CMK (cell line): Measurements from ENCODE around the gene CCR5AS.
"Not testable (repeated sequence)": the region's sequence is repeated elsewhere in the genome, so short reads cannot be mapped to it uniquely, and the experiment has no call there.

ENCODE experiments used
- DNase-seq: peaks from one replicate; pipeline ENCODE4 v3.0.0-alpha.2; 2010; ENCODE audit warnings: low read depth

CCR5AS gene

DNA sequence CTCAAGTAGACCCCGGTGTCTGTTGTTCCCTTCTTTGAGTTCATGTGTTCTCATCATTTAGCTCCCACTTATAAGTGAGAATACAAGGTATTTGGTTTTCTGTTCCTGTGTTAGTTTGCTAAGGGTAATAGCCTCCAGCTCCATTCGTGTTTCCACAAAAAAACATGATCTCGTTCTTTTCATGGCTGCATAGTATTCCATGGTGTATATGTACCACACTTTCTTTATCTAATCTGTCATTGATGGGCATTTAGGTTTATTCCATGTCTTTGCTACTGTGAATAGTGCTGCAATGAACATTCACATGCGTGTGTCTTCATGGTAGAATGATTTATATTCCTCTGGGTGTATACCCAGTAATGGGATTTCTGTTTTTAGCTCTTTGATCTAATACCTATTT, 4.0 kb downstream of the CCR5AS start:
- DNase-seq, result not testable (repeated sequence)

DNA sequence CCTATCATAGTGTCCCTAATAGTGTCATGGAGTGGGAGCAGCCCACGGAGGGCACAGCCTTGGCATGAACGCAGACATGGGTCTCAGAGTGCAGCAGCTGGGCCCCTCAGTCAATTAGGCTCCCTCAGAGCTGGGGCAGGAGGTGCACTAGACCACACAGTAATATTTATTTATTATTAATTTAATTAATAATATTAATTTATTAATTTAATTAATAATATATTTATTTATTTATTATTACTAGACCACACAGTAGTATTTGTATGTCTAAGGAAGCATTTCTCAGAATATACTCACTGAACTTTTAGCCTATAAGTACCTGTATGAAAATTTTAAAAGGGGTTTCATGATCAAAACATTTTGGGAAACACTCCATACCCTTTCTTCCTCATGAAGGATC, 5.3 kb downstream of the CCR5AS start:
- no peak for DNase-seq

DNA sequence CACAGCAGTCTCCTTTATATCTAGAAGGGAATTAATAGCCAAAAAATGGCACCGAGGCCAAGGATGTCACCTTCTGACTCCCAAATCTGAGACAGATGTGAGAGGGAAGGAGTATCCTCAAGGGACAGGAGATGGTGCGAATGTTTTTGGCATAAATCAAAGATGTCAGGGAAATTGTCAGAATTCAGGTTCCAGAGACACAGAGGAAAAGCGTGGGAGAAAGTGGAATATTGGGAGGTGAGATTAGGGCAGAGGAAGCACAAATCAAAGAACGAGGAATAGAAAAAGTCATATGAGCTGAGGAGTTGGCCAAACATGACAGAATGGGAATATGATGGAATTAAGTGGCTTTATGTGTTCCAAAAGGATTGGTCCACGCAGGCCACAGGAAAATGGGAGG, 6.0 kb downstream of the CCR5AS start:
- DNase-seq, result no peak

DNA sequence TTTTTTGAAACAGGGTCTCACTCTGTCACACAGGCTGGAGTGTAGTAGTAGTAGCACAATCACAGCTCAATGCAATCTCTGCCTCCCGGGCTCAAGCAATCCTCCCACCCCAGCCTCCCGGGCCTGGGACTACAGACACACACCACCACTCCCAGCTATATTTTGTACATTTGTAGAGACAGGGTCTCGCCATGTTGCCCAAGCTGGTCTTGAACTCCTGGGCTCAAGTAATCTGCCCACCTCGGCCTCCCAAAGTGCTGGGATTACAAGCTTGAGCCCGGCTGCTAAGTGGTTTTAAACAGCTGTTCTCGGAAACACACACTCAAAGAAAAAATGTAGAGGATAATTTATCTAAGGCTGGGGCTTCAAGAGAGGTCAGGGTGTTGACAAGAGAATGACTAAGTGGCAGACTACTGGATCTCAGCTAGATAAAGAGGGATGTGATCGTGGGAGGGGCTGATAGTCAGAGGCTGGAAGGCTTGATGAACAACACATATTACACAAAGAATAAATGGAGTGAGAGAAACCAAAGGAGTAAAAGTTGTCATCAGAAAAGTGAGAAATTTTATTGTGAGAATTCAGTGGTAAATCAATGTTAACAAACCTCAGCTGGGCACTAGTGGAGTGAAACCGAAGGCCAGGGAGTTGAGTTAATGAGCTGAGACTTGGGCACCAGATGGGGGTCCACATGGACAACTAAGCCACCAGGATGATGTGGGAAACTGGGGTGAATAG, 6.7 kb downstream of the CCR5AS start:
- DNase-seq, result no peak

DNA sequence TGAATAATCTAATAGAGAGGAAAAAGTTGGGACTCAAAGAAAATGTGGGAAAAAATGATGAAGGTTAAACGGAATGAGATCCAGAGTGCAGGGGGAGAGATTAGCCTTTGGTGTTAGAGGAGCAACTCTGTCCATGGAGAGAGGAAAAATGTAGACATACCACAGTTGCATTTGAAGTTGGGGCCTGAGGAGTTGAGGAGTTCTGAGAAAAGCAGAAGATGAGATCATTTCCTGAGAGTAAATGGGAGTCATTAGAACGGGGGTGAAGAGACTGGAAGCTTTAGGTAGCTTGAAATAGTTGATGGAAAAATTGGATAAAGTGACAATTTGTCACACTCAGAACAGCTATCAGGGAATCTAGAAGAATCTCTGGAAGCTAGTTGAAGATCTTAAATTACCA, 7.3 kb downstream of the CCR5AS start:
- no peak for DNase-seq

DNA sequence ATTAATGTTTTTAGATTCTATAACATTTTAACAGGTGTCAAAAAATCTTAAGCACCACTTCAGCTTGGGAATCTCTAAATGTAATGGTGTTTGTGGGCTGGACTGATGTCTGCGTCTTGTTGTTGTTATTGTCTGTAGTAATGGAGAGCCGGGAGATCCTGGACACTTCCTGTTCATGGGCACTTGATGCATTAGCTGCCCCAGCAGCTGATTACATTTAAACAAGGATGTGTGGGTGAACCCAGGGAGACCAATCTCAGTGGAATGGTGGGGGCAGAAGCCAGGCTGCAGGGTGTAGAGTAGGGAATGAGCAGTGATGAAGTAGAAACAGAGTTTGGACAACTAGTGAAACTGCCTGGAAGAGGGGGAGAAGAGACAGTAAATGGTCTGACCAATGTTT, 7.8 kb downstream of the CCR5AS start:
- no peak for DNase-seq

DNA sequence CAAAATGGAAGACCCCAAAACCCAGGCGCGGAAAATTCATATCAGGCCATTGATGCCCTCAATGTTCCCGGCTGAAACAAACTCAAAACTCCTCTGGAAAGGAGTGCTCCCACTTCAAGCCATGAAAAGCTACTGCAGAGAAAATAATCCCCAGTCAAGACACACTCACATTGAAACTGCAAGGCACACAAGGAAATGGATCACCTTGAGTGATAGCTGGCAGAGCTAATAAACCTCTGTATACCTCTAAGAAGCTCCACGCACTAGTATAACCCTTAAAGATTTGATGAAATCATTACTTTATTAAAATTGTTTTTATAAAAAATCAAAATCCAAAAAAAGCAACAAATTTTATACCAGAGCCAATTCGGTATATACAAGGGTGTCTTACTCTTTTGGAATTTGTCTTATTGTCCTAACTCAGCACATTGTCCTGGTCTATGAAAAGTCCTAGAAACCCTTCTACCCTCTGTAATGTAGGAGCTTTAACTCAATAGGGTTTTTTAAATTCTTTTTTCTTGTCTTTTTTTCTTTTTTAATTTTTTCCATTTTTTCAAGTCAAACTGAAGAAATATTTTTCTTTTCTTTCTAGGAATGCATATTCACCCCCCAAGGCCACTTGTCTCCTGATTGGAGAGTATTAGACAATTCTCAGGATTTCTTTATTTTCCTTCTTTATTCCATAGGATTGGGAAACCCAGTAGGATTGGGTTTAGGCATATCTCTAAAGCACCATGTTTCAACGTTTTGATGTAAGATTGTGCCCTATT, 8.5 kb downstream of the CCR5AS start:
- DNase-seq, result no peak

DNA sequence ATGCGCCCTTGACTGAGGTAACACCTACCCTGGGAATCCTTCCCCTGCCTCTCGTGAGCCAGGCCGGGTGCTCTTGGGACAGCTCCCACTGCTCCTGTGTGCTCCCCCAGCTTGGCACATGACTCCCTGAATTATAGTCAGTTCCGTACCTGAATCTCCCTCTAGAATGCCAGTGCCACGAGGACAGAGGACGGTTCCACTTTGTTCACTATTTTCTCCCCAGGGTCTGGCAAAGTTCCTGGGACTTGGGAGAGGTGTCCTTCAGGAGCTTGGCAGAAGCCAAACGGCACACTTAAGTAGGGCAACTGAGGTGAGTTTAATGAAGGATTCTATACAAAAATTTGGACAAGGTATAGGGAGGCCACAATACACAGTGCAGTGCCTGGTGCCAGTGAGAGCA, 9.8 kb downstream of the CCR5AS start:
- no peak for DNase-seq

DNA sequence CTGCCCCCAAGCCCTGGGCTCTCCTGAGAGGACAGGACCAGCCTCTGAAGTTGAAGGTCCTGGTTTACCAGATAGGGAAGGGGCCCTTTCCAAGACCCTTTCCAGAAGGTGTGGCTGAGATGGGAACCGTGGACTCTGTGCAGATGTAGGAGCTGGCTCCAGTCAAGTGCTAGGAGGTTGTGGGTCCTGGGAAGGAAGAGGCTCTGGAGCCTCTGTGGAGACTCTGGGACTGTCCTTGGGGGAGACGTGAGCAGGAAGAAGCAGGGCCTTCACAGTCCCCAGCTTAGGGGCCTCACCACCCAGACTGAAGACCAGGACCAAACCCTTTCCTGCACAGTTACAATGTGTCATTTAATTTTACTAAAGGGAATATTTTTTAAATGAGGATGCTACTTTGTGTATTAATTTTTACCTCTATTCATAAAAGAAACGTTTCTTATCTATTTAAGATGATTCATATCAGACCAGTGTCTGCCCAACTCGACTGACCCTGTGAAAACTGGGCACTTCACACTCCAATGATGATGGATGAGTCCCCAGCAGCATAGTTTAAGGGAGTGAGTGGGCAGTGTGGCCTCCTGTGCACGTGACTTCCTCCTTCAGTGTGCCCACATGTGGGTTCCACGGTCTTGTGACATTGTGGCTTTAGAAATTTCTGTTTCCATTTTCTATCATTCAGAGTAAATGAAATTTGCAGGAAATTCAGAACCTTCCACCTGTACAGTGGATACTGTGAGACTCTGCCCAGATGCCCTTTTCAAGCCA, 10.9 kb downstream of the CCR5AS start:
- no peak for DNase-seq

DNA sequence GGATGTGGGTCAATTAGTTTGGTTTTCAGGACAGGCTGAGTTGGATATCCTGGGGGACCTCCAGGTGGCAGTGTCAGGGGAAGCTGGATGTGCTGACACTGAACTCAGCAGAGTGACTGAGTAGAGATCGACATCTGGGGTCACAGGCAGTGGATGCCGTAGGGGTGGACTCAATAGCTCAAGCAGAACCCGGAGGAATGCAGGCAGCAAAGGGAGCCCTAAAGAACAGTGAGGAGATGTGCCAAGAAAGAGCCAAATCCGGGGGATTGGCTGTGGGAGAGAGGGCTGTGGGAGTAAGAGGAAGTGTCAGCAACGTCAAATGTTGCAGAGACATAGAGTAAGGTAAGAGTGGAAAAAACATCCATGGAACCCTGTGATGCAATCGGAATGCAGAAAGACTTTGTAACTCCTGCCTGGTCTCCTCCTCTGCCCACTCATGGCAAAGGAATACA, 11.6 kb downstream of the CCR5AS start:
- DNase-seq, result no peak

DNA sequence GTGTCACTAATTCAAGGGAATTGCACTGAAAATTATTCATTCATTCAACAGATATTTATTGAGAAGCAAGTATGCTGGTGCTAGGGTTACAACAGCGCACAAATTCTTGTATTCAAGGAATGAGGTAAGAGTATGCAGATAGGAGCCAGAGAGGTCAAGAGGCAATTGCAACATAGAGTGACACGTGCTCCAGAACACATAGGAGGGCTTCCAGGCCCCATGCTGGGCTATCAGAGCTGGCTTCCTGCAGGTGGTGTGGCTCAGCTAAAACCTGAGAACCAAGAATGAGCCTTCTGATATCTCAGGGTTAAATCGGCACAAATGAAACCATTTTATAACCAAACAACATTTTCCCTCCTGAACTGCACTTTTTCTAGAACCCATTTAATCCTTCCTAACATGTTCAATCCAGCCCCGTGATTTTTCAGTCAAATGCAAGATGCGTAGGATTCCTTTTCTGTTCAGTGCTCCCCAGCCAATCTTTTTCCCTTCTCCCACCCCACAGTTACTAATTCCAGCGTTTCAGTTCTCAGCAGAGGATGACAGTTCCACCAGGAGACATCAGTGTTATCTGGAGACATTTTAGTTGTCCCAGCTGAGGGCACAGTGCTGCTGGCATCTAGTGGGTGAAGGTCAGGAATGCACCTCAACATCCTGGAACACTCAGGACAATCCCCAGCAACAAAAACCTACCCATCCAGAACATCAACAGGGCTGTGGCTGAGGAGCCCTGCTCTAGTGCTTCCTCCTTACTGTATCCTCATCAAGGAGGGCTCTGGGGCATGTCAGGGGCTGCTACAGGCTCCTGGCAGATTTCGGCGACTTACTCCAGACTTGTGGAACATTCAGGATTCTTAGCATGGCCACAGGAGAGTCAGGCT, 13.1 kb downstream of the CCR5AS start:
- DNase-seq, result no peak

DNA sequence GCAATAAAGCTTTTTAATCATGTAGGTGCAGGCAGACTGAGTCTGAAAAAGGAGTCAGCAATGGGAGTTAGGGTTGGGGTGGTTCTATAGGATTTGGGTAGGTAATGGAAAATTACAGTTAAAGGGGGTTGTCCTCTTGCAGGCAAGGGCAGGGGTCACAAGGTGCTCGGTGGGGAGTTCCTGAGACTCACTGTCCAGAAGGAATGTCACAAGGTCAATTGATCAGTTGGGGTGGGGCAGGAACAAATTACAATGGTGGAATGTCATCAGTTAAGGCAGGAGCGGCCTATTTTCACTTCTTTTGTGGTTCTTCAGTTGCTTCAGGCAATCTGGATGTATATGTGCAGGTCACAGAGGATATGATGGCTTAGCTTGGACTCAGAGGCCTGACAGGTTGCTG, 13.9 kb downstream of the CCR5AS start:
- DNase-seq, result no peak

DNA sequence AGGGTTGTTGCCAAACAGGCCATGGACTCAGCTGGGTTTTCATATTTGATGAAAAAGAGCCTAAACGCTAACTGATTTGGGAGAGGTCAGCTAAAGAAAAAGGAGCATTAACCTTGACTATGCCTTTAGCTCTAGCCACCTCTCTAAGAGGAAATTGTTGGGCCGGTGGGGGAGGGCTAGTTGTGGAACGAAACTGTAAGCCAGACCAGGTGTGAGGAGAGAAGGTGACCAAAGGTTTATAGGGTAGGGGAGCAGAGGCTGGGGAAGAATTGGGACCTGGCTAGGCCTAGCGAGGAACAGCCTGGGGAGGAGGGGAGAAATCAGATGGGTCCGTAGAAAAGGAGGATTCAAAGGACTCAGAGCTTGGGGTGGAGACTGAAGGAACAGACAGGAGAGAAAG, 15.3 kb downstream of the CCR5AS start:
- DNase-seq, result not testable (repeated sequence)

DNA sequence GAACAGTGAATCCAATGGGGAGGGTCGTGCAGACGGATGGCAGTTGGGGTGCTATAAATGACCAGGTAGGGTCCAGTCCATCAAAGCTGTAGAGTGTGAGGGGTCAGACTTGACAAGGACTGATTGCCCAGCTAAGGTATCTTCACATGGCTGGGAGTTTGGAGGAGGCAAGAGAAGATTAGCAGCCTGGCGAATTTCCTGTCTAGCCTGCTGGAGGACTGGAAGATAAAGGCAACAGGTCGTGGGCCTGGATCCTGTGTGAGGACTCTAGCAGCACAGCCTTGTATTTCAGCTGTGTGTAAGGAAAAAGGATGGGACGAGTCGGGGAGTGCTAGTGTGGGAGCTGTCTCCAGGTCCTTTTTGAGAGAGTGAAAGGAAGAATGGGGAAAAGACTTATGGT, 17.6 kb downstream of the CCR5AS start:
- no peak for DNase-seq

DNA sequence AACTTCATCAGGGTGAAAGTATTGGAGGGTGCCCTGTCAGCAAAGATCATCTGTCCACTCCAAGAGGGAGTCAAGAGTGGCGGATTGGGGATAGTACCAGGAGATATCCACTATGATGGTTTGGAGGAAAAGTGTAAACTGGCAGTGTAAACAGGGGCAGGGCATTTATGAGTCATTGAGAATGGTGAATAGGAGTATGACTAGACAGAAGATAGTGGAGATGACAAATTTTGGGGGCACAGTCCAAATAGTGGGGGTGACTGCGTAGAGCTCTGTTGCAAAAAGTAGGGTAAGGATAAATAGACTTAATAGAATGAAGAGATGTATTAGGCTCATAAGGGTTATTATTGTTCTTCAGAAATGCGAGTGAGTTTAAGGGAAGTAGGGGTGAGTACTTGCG, 18.0 kb downstream of the CCR5AS start:
- not testable (repeated sequence) for DNase-seq

DNA sequence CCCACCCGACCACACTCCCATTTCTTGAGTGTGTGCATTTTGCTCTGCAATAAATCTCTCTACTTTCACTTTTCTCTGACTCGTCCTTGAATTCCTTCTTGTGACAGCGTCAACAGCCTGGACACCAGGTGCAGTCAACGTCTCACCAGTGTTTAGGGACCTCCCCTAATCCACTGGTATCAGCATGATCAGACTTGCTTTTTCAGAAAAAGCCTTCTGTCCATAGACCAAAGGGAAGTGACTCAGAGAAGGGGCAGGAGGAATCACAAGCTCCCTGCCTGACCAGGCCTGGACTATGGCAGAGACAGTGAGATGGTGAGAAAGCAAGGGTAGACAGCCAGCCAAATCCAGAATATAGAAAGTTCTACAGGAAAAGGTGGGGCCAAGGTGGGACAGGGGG, 20.7 kb downstream of the CCR5AS start:
- DNase-seq, result no peak

DNA sequence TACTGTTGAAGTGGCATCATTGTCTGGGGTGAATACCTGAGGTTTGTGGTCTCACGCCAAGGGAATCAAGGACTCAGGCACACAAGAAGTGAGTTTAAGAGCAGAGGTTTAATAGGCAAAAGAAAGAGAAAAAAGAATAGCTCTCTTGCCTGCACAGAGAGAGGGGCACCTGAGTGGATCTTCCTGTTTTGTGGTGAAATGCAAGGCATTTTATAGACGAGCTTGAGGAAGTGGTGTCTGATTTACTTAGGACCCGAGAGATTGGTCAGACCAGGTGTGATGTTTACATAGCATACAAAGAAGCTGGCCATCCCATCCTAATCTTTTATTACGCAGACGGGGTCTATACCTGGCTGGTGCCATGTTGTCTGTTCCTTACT, 22.9 kb downstream of the CCR5AS start:
- no peak for DNase-seq

DNA sequence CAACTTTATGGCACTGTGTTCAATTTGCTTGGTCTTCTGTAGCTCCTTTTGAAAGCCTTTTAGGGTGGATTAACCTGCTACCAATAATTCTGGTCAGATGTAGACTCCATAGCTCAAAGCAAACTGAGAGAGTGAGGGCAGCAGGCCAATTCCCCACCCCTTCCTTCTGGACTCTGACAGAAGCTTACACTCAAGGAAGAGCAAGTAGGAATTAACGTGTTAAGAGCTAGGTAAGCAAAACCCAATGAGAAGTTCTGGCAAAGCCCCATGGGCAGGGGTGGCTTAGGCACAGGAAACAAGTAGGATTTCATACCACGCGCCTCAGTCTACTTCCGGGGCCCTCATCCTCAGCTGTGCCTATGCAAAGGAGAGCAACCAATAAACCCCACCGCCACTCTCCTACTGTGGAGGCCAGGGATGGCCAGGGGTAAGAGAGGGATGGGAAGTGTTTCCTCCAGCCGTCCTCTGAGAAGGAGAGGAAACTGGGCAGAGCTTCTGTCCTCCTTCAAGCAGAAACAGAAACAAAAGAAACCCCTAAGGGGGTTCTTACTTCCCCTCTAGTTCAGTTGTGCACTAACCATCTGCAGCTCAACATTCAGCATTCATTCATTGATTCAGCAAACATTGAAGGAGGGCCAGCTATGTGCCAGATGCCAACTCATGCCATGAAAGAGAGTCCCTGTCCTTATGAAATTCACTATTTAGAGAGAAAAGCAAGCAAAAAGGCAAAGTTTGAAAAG, 23.5 kb downstream of the CCR5AS start:
- no peak for DNase-seq

DNA sequence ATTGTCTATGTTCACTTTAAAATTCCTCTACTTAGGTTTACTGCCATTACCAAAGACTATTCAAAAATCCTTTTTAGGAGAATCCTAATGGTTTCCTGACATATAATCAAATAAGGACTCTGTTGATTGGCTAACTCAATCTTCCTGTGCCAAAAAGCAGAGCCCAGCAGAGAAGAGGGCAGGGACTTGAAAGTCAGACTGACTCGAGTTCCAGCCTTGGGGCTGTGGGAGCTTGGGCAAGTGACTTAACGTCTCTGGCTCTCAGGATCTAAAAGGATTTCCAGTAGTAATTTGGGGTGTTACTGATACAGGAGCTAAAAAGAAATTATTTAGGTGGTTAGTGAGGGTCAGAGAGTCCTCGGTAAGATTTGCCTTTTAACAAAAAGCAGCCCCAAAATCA, 25.2 kb downstream of the CCR5AS start:
- no peak for DNase-seq

DNA sequence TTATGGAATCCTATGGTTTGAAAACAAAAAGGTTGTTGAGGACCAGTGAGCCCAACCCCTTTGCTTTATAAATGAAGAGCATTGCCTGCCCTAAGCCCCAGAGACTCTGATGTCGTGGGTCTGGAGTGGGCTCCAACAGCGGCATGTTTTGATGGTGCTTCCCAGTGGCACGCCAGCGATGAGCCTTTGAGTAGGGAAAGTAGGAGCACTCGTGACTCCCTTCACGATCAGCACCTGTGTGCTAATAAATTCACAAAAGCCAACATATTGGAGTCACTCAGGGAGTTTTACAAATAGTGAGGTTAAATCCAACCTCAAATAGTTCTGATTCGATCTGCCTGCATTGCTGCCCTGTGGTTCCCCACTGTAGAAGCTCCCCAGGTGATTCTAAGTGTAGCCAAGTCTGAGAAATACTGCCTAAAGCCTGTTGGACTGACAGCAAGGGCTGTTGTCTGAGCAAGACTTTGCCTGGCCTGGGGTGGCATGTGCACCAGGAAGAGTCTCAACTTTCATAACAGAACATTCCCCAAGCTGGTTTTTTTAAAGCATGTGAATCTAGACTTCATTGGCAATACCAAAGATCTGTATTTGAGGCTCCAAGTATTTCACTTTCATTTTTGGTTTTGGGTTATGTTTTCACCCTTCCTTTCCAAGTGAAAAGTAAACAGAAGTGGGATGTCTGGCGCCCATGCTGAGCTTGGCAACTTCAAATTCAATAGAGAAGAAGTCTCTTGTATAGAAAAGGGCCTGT, 26.2 kb downstream of the CCR5AS start:
- DNase-seq, result no peak
